GM21367 (cell line): ENCODE results near the gene SEPTIN10.

ENCODE experiments used
- ATAC-seq: cut with Tn5 transposase; IDR thresholded peaks from one replicate; pipeline ENCODE4 v1.9.1; 2021; ENCODE audit not compliant: unreplicated experiment

SEPTIN10 gene

GRCh38 chr2:109501461-109501860, 112.3 kb downstream of the SEPTIN10 start:
- ATAC-seq = no peak

DNA sequence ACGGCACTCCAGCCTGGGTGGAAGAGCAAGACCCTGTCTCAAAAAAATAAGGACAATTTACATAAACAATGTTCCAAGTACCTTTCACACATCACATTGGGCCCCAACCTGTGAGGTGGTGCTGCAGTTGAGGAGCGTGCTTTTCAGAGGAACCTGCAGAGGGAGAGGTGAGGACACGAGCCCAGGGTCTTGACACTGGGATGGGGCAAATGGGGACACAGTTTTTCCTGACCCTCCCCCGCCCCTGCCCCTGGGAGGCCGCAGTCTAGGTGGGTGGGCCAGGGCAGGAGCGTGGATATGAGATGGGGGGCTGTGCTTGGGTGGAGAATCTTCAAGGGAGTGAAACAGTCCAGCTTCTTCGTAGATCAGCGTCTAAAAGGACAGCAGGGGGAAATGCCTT, 112.9 kb downstream of the SEPTIN10 start:
- ATAC-seq = no peak

GRCh38 chr2:109499566-109499965, 114.2 kb downstream of the SEPTIN10 start:
- ATAC-seq = no peak

GRCh38 chr2:109498906-109499305, 114.9 kb downstream of the SEPTIN10 start:
- no peak for ATAC-seq

GRCh38 chr2:109497911-109498870, 115.6 kb downstream of the SEPTIN10 start:
- ATAC-seq = no peak

DNA sequence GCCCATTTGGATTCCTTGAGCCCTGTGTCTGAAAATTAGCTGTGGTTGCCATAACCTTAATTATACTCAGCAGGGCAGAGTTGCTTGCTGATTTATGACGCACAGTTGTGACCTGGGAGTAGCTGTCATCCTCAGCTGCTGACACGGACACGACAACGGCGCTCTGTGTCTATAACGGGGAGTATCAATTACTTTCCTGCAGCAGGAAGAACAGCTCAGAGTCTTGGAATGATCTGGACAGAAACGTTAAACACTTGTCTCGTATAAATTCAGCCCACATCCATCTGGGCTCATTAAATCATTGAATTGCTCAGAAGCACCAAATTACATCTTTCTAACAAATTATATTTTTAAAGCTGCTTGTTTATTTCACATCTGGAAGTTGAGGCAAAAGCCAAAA, 116.3 kb downstream of the SEPTIN10 start:
- ATAC-seq = no peak

DNA sequence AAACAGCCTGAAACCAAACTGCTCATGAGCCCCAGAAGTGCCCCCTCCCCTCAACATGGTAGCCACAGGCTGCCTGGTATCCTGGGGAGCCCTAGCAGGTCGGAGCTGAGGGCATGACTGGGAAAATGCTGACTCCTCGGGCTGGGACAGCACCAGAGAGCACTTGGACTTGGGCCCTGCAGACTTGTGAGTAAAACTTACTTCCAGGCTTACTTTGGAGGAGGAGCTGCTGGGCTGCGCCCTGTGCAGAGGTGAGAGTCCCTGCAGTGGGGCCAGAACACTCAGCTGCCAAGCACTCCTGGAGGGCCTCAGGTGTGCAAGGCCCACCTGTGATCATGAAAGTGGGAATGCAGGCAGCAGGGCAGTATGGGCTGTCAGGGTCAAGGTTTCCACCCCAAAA, 119.4 kb downstream of the SEPTIN10 start:
- ATAC-seq = no peak

DNA sequence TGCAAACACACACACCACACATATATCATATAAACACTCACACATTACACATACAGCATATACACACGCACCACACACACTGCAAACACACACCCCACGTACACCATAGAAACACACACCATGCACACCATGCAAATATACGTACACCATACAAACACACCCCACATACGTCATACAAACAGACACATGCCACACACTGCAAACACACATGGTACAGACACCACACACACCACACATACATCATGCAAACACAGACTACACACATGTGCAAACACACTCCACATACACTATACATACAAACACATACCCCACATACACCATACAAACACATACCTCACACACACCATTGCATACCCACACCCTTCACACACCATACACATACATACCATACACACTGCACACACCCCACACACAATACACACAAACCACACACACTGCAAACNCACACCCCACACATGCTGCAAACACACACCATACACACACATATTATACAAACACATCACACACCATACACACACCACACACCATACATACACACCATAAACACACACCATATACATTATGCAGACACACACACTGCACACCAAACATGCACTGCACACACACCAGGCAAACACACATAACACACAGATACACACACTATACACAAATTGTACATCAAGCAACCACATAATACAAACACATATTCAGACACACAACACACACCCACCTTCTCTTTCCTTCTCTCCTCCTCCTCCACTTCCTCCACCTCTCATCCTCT, 120.4 kb downstream of the SEPTIN10 start:
- ATAC-seq = no peak
